Measurements from ENCODE around the gene ZMIZ1.

Gene ZMIZ1

GRCh38 chr10:79103585-79103984, 34.8 kb downstream of the ZMIZ1 start:
- Mint-ChIP-seq H3K4me3 (no peak overlapping the region), H3K4me1 (peaks cover 70% of the 10 kb centered on the region), H3K27ac (peak overlapping the region in 1 of 2 donors; percentile 7), H3K27me3 (no peaks in the 10 kb centered on the region), H3K9me3 (no peaks in the 10 kb centered on the region)
- DNase-seq (no peak), ATAC-seq (no peak)

DNA sequence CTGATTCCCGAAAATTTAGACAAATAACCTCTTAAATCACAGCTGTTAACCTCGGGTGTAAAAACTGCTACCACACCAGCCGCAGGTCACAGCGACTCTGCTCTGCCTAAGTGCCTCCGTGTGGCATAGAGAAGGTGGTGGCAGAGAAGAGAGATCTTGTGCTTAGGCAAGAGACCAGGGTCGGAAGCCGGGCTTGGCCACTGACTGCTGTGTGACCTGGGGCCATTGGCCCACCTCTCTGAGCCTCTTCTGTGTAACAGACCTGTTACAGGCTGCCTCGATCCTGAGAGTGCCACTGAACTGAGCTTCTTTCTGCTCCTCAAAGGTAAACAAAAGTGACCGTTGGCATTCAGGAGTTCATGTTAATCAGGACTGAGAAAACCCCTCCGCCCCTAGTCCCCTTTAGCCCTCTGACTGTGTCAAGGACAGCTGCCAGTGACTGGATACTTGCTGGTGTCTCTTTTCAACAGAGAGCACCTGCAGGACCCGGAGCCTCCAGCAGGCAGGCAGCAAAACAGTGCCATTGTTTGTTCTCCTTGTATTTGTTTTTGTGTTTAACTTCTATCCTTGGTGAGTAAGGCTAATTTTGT, 36.5 kb downstream of the ZMIZ1 start:
- no peak for DNase-seq
- Mint-ChIP-seq H3K27me3 (no peaks in the 10 kb centered on the region), H3K27ac (no peak overlapping the region), H3K4me3 (no peak overlapping the region), H3K9me3 (no peaks in the 10 kb centered on the region), H3K4me1 (peaks cover 64% of the 10 kb centered on the region)
- ATAC-seq, result no peak

DNA sequence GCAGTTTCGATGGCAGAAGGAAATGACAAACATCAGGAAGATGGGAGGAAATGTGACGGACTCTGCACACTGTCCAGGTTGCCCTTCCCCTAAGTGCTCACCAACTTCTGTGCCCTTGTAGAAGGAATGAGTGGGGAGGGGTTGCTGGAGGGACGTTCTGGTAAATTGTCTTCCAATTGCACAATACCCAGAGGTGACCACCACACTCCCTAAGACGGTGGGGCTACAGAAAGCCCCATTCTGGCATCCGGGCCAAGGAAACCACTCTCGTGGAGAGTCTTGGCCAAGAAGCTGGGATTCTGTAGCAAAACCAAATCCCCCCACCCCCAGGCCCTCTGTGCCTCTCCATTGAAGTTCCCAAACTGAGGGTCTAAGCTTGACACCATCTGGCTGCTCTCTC, 37.1 kb downstream of the ZMIZ1 start:
- no peak for ATAC-seq
- H3K27ac Mint-ChIP-seq, result no peak overlapping the region
- H3K27me3 Mint-ChIP-seq, result no peaks in the 10 kb centered on the region
- no peak for DNase-seq
- H3K9me3 Mint-ChIP-seq, result no peaks in the 10 kb centered on the region
- no peak overlapping the region for H3K4me3 Mint-ChIP-seq
- peaks cover 59% of the 10 kb centered on the region for H3K4me1 Mint-ChIP-seq

- Mint-ChIP-seq H3K4me3 (no peak overlapping the region), H3K9me3 (no peaks in the 10 kb centered on the region), H3K4me1 (peaks cover 52% of the 10 kb centered on the region), H3K27ac (no peak overlapping the region), H3K27me3 (no peaks in the 10 kb centered on the region)
- ATAC-seq, result no peak
- no peak for DNase-seq
These were observed 37.7 kb downstream of the ZMIZ1 start for GRCh38 chr10:79106256-79107050.

DNA sequence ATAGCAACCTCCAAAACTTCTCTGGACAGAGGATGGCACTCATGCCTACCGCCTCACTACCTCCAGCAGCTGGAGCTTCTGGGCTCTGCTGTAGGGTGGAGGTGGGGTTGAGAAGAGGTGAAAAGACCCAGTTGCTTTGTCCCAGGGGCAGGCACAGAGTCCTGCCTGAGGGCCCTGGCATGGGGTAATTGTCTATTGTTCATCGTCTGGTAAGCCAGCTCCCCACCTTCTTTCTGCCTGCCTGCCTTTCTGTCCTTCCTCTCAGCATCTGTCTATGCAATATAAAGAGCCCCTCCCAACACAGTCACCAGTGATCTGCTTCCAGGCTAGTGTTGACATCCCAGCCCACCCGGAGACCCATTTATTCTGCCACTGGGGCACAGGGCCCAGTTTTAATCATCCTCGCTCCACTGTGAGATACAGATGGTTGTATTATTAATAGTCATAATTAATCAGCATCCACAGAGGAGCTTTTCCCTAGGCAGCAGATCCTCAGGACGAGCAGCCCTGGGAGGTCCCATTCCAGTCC, 39.0 kb downstream of the ZMIZ1 start:
- H3K4me1 Mint-ChIP-seq, result peaks cover 40% of the 10 kb centered on the region
- ATAC-seq (no peak), DNase-seq (no peak)
- H3K27ac Mint-ChIP-seq, result peak overlapping the region in 1 of 2 donors; percentile 64
- no peaks in the 10 kb centered on the region for H3K27me3 Mint-ChIP-seq
- no peak overlapping the region for H3K4me3 Mint-ChIP-seq
- no peaks in the 10 kb centered on the region for H3K9me3 Mint-ChIP-seq

GRCh38 chr10:79108728-79109127, 40.0 kb downstream of the ZMIZ1 start:
- Mint-ChIP-seq H3K4me1 (peaks cover 40% of the 10 kb centered on the region), H3K27ac (no peak overlapping the region), H3K4me3 (no peak overlapping the region), H3K9me3 (no peaks in the 10 kb centered on the region), H3K27me3 (no peaks in the 10 kb centered on the region)
- no peak for ATAC-seq
- no peak for DNase-seq

DNA sequence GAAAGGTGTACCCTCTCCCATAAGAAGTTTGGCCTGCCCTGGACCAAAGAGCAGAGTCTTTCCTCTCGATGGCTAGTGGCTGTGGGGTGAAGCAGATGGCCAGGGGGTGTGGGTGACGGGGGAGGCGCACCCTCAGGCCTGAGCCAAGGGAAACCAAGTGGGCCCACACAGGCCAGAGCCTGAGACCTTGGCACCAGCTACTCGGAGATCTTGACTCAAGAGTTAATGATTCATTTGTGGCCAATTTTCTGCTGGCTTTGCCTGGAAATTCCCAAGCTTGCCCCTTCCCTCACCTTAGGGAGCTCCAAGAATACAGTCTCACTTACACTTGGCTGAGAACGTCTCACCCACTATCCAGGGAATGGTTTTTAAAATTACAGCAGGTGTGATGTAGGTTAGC, 42.7 kb downstream of the ZMIZ1 start:
- DNase-seq (no peak), ATAC-seq (no peak)
- peaks cover 50% of the 10 kb centered on the region for H3K4me1 Mint-ChIP-seq
- H3K27me3 Mint-ChIP-seq, result no peaks in the 10 kb centered on the region
- no peaks in the 10 kb centered on the region for H3K9me3 Mint-ChIP-seq
- H3K27ac Mint-ChIP-seq, result no peak overlapping the region
- no peak overlapping the region for H3K4me3 Mint-ChIP-seq

- Mint-ChIP-seq H3K27me3 (no peaks in the 10 kb centered on the region), H3K4me1 (peaks cover 50% of the 10 kb centered on the region), H3K9me3 (no peaks in the 10 kb centered on the region), H3K27ac (no peak overlapping the region), H3K4me3 (no peak overlapping the region)
- no peak for DNase-seq
- no peak for ATAC-seq
These were observed 43.3 kb downstream of the ZMIZ1 start for GRCh38 chr10:79111846-79112614.

DNA sequence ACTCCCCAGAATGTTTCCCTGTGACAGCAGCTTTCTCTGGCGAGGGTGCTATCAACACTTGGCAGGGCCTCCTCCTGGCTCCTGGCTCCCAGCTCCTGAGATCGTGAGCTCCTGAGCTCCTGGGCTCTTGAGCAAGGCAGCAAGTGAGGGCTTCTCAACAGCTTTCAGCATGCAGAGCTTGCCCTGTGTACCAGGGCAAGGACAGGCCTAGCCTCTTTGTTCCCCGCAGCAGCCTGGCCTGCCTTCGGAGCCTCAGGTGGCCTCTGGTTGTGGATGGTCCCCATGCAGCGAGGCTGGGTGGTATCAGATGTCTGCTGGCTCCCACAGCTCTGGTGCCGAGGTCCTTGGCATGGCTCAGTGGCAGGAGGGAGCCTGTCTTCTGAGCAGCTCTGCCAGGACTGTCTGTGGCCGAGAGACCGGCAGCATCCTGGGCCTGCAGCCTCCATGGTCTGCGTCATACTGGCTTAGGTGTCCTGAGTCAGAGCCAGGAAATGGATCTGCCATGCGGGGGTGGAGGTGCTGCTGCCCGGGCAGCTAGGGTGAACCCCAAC, 44.2 kb downstream of the ZMIZ1 start:
- ATAC-seq, result no peak
- no peak overlapping the region for H3K27ac Mint-ChIP-seq
- DNase-seq, result no peak
- H3K9me3 Mint-ChIP-seq, result no peaks in the 10 kb centered on the region
- no peaks in the 10 kb centered on the region for H3K27me3 Mint-ChIP-seq
- no peak overlapping the region for H3K4me3 Mint-ChIP-seq
- peaks cover 51% of the 10 kb centered on the region for H3K4me1 Mint-ChIP-seq

- H3K27me3 Mint-ChIP-seq, result no peaks in the 10 kb centered on the region
- no peak for ATAC-seq
- peak overlapping the region in 1 of 2 donors; percentile 57 for H3K27ac Mint-ChIP-seq
- H3K4me1 Mint-ChIP-seq, result peaks cover 45% of the 10 kb centered on the region
- no peak overlapping the region for H3K4me3 Mint-ChIP-seq
- no peak for DNase-seq
- H3K9me3 Mint-ChIP-seq, result no peaks in the 10 kb centered on the region
These were observed 45.1 kb downstream of the ZMIZ1 start for GRCh38 chr10:79113827-79114226.

GRCh38 chr10:79115302-79115701, 46.5 kb downstream of the ZMIZ1 start:
- no peaks in the 10 kb centered on the region for H3K9me3 Mint-ChIP-seq
- ATAC-seq, result peak; percentile 29
- DNase-seq, result no peak
- no peaks in the 10 kb centered on the region for H3K27me3 Mint-ChIP-seq
- H3K4me3 Mint-ChIP-seq, result no peak overlapping the region
- peaks cover 45% of the 10 kb centered on the region for H3K4me1 Mint-ChIP-seq
- H3K27ac Mint-ChIP-seq, result peak overlapping the region; percentile 7 to 69

DNA sequence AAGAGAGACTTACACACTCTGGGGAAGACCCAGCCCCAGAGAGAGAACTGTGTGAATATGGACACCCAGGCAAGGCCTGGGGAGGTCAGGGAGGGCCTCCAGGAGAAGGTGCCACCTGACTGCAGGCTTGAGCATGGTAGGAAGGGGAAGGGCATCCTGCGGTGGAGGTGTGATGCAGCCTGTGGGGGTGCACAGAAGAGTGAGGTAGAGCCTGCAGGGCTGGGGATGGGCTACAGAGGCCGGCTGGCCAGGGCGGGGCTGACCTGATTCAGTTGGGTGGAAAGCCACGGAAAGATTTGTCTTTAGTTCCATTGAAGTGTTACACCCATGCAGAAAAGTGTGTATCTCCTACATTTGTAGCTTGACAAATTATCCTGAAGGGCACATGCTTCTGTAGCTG, 47.6 kb downstream of the ZMIZ1 start:
- peaks cover 45% of the 10 kb centered on the region for H3K4me1 Mint-ChIP-seq
- peak; percentile 37 for ATAC-seq
- H3K27ac Mint-ChIP-seq, result no peak overlapping the region
- H3K4me3 Mint-ChIP-seq, result no peak overlapping the region
- no peaks in the 10 kb centered on the region for H3K27me3 Mint-ChIP-seq
- H3K9me3 Mint-ChIP-seq, result no peaks in the 10 kb centered on the region
- no peak for DNase-seq

- ATAC-seq (no peak), DNase-seq (no peak)
- no peaks in the 10 kb centered on the region for H3K9me3 Mint-ChIP-seq
- no peaks in the 10 kb centered on the region for H3K27me3 Mint-ChIP-seq
- H3K4me1 Mint-ChIP-seq, result peaks cover 45% of the 10 kb centered on the region
- no peak overlapping the region for H3K4me3 Mint-ChIP-seq
- H3K27ac Mint-ChIP-seq, result peak overlapping the region in 1 of 2 donors; percentile 1
These were observed 48.3 kb downstream of the ZMIZ1 start for GRCh38 chr10:79116801-79117723.

GRCh38 chr10:79118286-79119202, 49.8 kb downstream of the ZMIZ1 start:
- no peak for DNase-seq
- Mint-ChIP-seq H3K4me3 (no peak overlapping the region), H3K27me3 (no peaks in the 10 kb centered on the region), H3K4me1 (peaks cover 36% of the 10 kb centered on the region), H3K9me3 (no peaks in the 10 kb centered on the region), H3K27ac (peak overlapping the region; percentile 13 to 40)
- no peak for ATAC-seq
